ENCODE measurements around the gene TSTD1.
A peak's percentile ranks its signal among the peaks of the same experiment; 100 is the strongest.
"Not testable (repeated sequence)": the region's sequence is repeated elsewhere in the genome, so short reads cannot be mapped to it uniquely, and the experiment has no call there.

The TSTD1 gene

GRCh38 chr1:161039154-161039545, 386 bp upstream of the TSTD1 start:
- Histone ChIP-seq H3K9me3 (ENCODE audit: control insufficient read depth in 5 of 5, low read length in 5 of 5) (no peaks in the 10 kb centered on the region), H3K36me3 (ENCODE audit: control insufficient read depth in 5 of 5, insufficient read depth in 5 of 5, low read length in 5 of 5) (peaks cover 4 to 51% (median 50%) of the 10 kb centered on the region in 5 donors), H3K9ac (ENCODE audit: low read length in 5 of 5) (peak overlapping the region in 2 of 5 donors; percentile 30 to 59), H3K4me1 (ENCODE audit: control insufficient read depth in 5 of 5, insufficient read depth in 5 of 5, low read length in 5 of 5) (peaks cover 1 to 32% (median 16%) of the 10 kb centered on the region in 5 donors), H3K4me3 (ENCODE audit: low read depth in 1 of 5, low read length in 5 of 5) (peak overlapping the region in 3 of 5 donors; percentile 54 to 73 (median 67)), H3K27me3 (ENCODE audit: control insufficient read depth in 5 of 5, insufficient read depth in 4 of 5, low read length in 5 of 5) (no peaks in the 10 kb centered on the region), H3K27ac (ENCODE audit: low read depth, low read length) (no peak overlapping the region)

- H3K9me3 ChIP-seq (ENCODE audit: control insufficient read depth in 5 of 5, low read length in 5 of 5): no peaks in the 10 kb centered on the region
- H3K4me1 ChIP-seq (ENCODE audit: control insufficient read depth in 5 of 5, insufficient read depth in 5 of 5, low read length in 5 of 5): peaks cover 0 to 31% (median 13%) of the 10 kb centered on the region in 5 donors
- peak overlapping the region in 2 of 5 donors; percentile 59 to 61 for H3K9ac ChIP-seq (ENCODE audit: low read length in 5 of 5)
- H3K27ac ChIP-seq (ENCODE audit: low read depth, low read length): peak overlapping the region; percentile 13
- peak overlapping the region; percentile 42 to 73 (median 54) for H3K4me3 ChIP-seq (ENCODE audit: low read depth in 1 of 5, low read length in 5 of 5)
- peaks cover 3 to 47% (median 45%) of the 10 kb centered on the region in 5 donors for H3K36me3 ChIP-seq (ENCODE audit: control insufficient read depth in 5 of 5, insufficient read depth in 5 of 5, low read length in 5 of 5)
- no peaks in the 10 kb centered on the region for H3K27me3 ChIP-seq (ENCODE audit: control insufficient read depth in 5 of 5, insufficient read depth in 4 of 5, low read length in 5 of 5)
Measured at GRCh38 chr1:161037661-161038522, 872 bp downstream of the TSTD1 start.

GRCh38 chr1:161033751-161034150, 5.0 kb downstream of the TSTD1 start:
- Histone ChIP-seq H3K9ac (ENCODE audit: low read length in 5 of 5) (no peak overlapping the region), H3K27me3 (ENCODE audit: control insufficient read depth in 5 of 5, insufficient read depth in 4 of 5, low read length in 5 of 5) (no peaks in the 10 kb centered on the region), H3K36me3 (ENCODE audit: control insufficient read depth in 5 of 5, insufficient read depth in 5 of 5, low read length in 5 of 5) (peaks cover 0 to 7% (median 6%) of the 10 kb centered on the region in 5 donors), H3K9me3 (ENCODE audit: control insufficient read depth in 5 of 5, low read length in 5 of 5) (no peaks in the 10 kb centered on the region), H3K27ac (ENCODE audit: low read depth, low read length) (no peak overlapping the region), H3K4me1 (ENCODE audit: control insufficient read depth in 5 of 5, insufficient read depth in 5 of 5, low read length in 5 of 5) (peaks cover 0 to 46% (median 31%) of the 10 kb centered on the region in 5 donors), H3K4me3 (ENCODE audit: low read depth in 1 of 5, low read length in 5 of 5) (no peak overlapping the region)

- Histone ChIP-seq H3K27ac (ENCODE audit: low read depth, low read length) (peak overlapping the region; percentile 89), H3K27me3 (ENCODE audit: control insufficient read depth in 5 of 5, insufficient read depth in 4 of 5, low read length in 5 of 5) (no peaks in the 10 kb centered on the region), H3K4me1 (ENCODE audit: control insufficient read depth in 5 of 5, insufficient read depth in 5 of 5, low read length in 5 of 5) (peaks cover 0 to 35% (median 26%) of the 10 kb centered on the region in 5 donors), H3K9me3 (ENCODE audit: control insufficient read depth in 5 of 5, low read length in 5 of 5) (no peaks in the 10 kb centered on the region), H3K4me3 (ENCODE audit: low read depth in 1 of 5, low read length in 5 of 5) (no peak overlapping the region), H3K9ac (ENCODE audit: low read length in 5 of 5) (peak overlapping the region in 3 of 5 donors; percentile 30 to 63 (median 43)), H3K36me3 (ENCODE audit: control insufficient read depth in 5 of 5, insufficient read depth in 5 of 5, low read length in 5 of 5) (no peaks in the 10 kb centered on the region)
Measured at GRCh38 chr1:161032409-161032808, 6.4 kb downstream of the TSTD1 start.

- H3K27ac ChIP-seq (ENCODE audit: low read depth, low read length): peak overlapping the region; percentile 89
Measured at GRCh38 chr1:161031874-161032273, 6.9 kb downstream of the TSTD1 start.

GRCh38 chr1:161029466-161029865, 9.3 kb downstream of the TSTD1 start:
- H3K27me3 ChIP-seq (ENCODE audit: control insufficient read depth in 5 of 5, insufficient read depth in 4 of 5, low read length in 5 of 5); H3K4me3 ChIP-seq (ENCODE audit: low read depth in 1 of 5, low read length in 5 of 5); H3K27ac ChIP-seq (ENCODE audit: low read depth, low read length); H3K36me3 ChIP-seq (ENCODE audit: control insufficient read depth in 5 of 5, insufficient read depth in 5 of 5, low read length in 5 of 5); H3K9me3 ChIP-seq (ENCODE audit: control insufficient read depth in 5 of 5, low read length in 5 of 5); H3K9ac ChIP-seq (ENCODE audit: low read length in 5 of 5): not testable (repeated sequence)
- H3K4me1 ChIP-seq (ENCODE audit: control insufficient read depth in 5 of 5, insufficient read depth in 5 of 5, low read length in 5 of 5): peaks cover 0 to 23% (median 16%) of the 10 kb centered on the region in 5 donors

More at GRCh38 chr1:161031874-161032273, 6.9 kb downstream of the TSTD1 start:
- Histone ChIP-seq H3K4me1 (ENCODE audit: control insufficient read depth in 5 of 5, insufficient read depth in 5 of 5, low read length in 5 of 5) (peaks cover 0 to 29% (median 21%) of the 10 kb centered on the region in 5 donors), H3K9me3 (ENCODE audit: control insufficient read depth in 5 of 5, low read length in 5 of 5) (no peaks in the 10 kb centered on the region), H3K36me3 (ENCODE audit: control insufficient read depth in 5 of 5, insufficient read depth in 5 of 5, low read length in 5 of 5) (no peaks in the 10 kb centered on the region), H3K4me3 (ENCODE audit: low read depth in 1 of 5, low read length in 5 of 5) (no peak overlapping the region), H3K9ac (ENCODE audit: low read length in 5 of 5) (peak overlapping the region in 3 of 5 donors; percentile 19 to 63 (median 43)), H3K27me3 (ENCODE audit: control insufficient read depth in 5 of 5, insufficient read depth in 4 of 5, low read length in 5 of 5) (no peaks in the 10 kb centered on the region)

- H3K4me1 ChIP-seq (ENCODE audit: control insufficient read depth in 5 of 5, insufficient read depth in 5 of 5, low read length in 5 of 5): peaks cover 0 to 13% (median 8%) of the 10 kb centered on the region in 5 donors
- H3K9ac ChIP-seq (ENCODE audit: low read length in 5 of 5); H3K36me3 ChIP-seq (ENCODE audit: control insufficient read depth in 5 of 5, insufficient read depth in 5 of 5, low read length in 5 of 5); H3K9me3 ChIP-seq (ENCODE audit: control insufficient read depth in 5 of 5, low read length in 5 of 5); H3K27me3 ChIP-seq (ENCODE audit: control insufficient read depth in 5 of 5, insufficient read depth in 4 of 5, low read length in 5 of 5); H3K4me3 ChIP-seq (ENCODE audit: low read depth in 1 of 5, low read length in 5 of 5); H3K27ac ChIP-seq (ENCODE audit: low read depth, low read length): not testable (repeated sequence)
Measured at GRCh38 chr1:161026954-161027353, 11.8 kb downstream of the TSTD1 start.

GRCh38 chr1:161022432-161022831, 16.3 kb downstream of the TSTD1 start:
- H3K9me3 ChIP-seq (ENCODE audit: control insufficient read depth in 5 of 5, low read length in 5 of 5); H3K27me3 ChIP-seq (ENCODE audit: control insufficient read depth in 5 of 5, insufficient read depth in 4 of 5, low read length in 5 of 5); H3K9ac ChIP-seq (ENCODE audit: low read length in 5 of 5); H3K36me3 ChIP-seq (ENCODE audit: control insufficient read depth in 5 of 5, insufficient read depth in 5 of 5, low read length in 5 of 5); H3K4me3 ChIP-seq (ENCODE audit: low read depth in 1 of 5, low read length in 5 of 5); H3K27ac ChIP-seq (ENCODE audit: low read depth, low read length): not testable (repeated sequence)
- H3K4me1 ChIP-seq (ENCODE audit: control insufficient read depth in 5 of 5, insufficient read depth in 5 of 5, low read length in 5 of 5): peaks cover 3 to 48% (median 43%) of the 10 kb centered on the region in 5 donors

- H3K27me3 ChIP-seq (ENCODE audit: control insufficient read depth in 5 of 5, insufficient read depth in 4 of 5, low read length in 5 of 5): no peaks in the 10 kb centered on the region
- no peak overlapping the region for H3K9ac ChIP-seq (ENCODE audit: low read length in 5 of 5)
- peaks cover 3 to 49% (median 43%) of the 10 kb centered on the region in 5 donors for H3K4me1 ChIP-seq (ENCODE audit: control insufficient read depth in 5 of 5, insufficient read depth in 5 of 5, low read length in 5 of 5)
- H3K9me3 ChIP-seq (ENCODE audit: control insufficient read depth in 5 of 5, low read length in 5 of 5): no peaks in the 10 kb centered on the region
- peak overlapping the region in 3 of 5 donors; percentile 81 to 92 (median 86) for H3K4me3 ChIP-seq (ENCODE audit: low read depth in 1 of 5, low read length in 5 of 5)
- no peaks in the 10 kb centered on the region for H3K36me3 ChIP-seq (ENCODE audit: control insufficient read depth in 5 of 5, insufficient read depth in 5 of 5, low read length in 5 of 5)
- peak overlapping the region; percentile 94 for H3K27ac ChIP-seq (ENCODE audit: low read depth, low read length)
Measured at GRCh38 chr1:161021970-161022353, 16.8 kb downstream of the TSTD1 start.

All from subcutaneous abdominal adipose tissue (tissue), 5 donors.